Spleen (tissue), 11 donors: ENCODE measurements around the gene AGRN. TPM values are rescaled to one million over a fixed set of nuclear protein-coding genes. Genes with fewer than 3 reads are reported as not detected.

ENCODE experiments used
- DNase-seq: peaks from one replicate; pipeline ENCODE4 v3.0.0-alpha.2; 2020
- H3K27ac ChIP-seq, 8 donors: fragments of 200-600 bp; sonication (generic) in 7 of 8; 1 replicate in 4 of 8; 2 replicates in 4 of 8; pipeline versions ENCODE4 v1.5.0 to v1.8.0; 2016 to 2021; ENCODE audit warnings: inconsistent platforms in 4 of 8, mild to moderate bottlenecking in 4 of 8, moderate library complexity in 1 of 8
- H3K27me3 ChIP-seq, 7 donors: fragments of 200-600 bp; sonication (generic) in 6 of 7; replicated peaks in 1 of 7; 1 replicate in 4 of 7; 2 replicates in 3 of 7; pipeline versions ENCODE4 v1.5.0 to v1.8.0; 2016 to 2021; ENCODE audit warnings: inconsistent platforms in 3 of 7, mild to moderate bottlenecking in 1 of 7
- H3K36me3 ChIP-seq, 6 donors: fragments of 200-600 bp; sonication (generic) in 5 of 6; 1 replicate in 4 of 6; 2 replicates in 2 of 6; pipeline versions ENCODE4 v1.5.0 to v1.8.0; 2016 to 2021; ENCODE audit warnings: inconsistent platforms in 2 of 6
- H3K4me1 ChIP-seq, 6 donors: fragments of 200-600 bp; sonication (generic) in 5 of 6; 1 replicate in 3 of 6; 2 replicates in 3 of 6; pipeline versions ENCODE4 v1.5.0 to v1.8.0; 2016 to 2021; ENCODE audit warnings: inconsistent platforms in 3 of 6
- H3K4me3 ChIP-seq, 8 donors: fragments of 200-600 bp; sonication (generic) in 7 of 8; 1 replicate in 4 of 8; 2 replicates in 4 of 8; pipeline versions ENCODE4 v1.5.0 to v1.8.0; 2016 to 2021; ENCODE audit warnings: inconsistent platforms in 4 of 8, mild to moderate bottlenecking in 4 of 8, moderate library complexity in 2 of 8
- H3K9me3 ChIP-seq, 8 donors: fragments of 200-600 bp; sonication (generic) in 7 of 8; 1 replicate in 4 of 8; 2 replicates in 4 of 8; pipeline versions ENCODE4 v1.5.0 to v1.8.0; 2016 to 2021; ENCODE audit warnings: inconsistent platforms in 4 of 8
- CTCF ChIP-seq, 11 experiments: fragments of 200-600 bp in 7 of 11; fragments of 450-650 bp in 4 of 11; sonication (generic) in 4 of 11; IDR thresholded peaks in 8 of 11; conservative IDR thresholded peaks in 3 of 11; 1 replicate in 7 of 11; 2 replicates in 4 of 11; pipeline versions ENCODE4 v1.4.0 to v1.8.0; 2016 to 2021; ENCODE audit warnings: antibody characterized with exemption in 11 of 11, inconsistent platforms in 4 of 11, mild to moderate bottlenecking in 1 of 11
- POLR2A ChIP-seq, 3 donors: fragments of 450-650 bp; IDR thresholded peaks; one replicate each; pipeline ENCODE4 v1.5.1; 2017; ENCODE audit warnings: antibody characterized with exemption in 3 of 3, mild to moderate bottlenecking in 1 of 3
- POLR2AphosphoS5 ChIP-seq, 3 donors: sonication (generic); formaldehyde crosslinking; IDR thresholded peaks; one replicate each; pipeline ENCODE4 v1.5.1; 2017; ENCODE audit warnings: antibody characterized with exemption in 3 of 3
- WGBS, 5 donors: extraction: QIAGEN DNeasy Blood & Tissue Kit in 3 of 5; methylation state at CpG; one replicate each; pipeline versions ENCODE4 v1.1.5 to v1.1.7; 2013 to 2018; 5-methylcytosine and 5-hydroxymethylcytosine counted together
- intact Hi-C: fragments of 100-400 bp; cut with DNase I; formaldehyde crosslinking; loops from one replicate; pipeline ENCODE4 v1.15.0; 2023; ENCODE audit warnings: low total_unique reads
- polyA plus RNA-seq, 3 donors: library from polyadenylated mRNA; stranded (reverse); fragments of 200-250 nt; gene quantifications; one replicate each; pipeline ENCODE4 v1.2.1, GENCODE V29; 2013
- total RNA-seq, 7 donors: library from RNA; depleted of rRNA in 3 of 7; stranded (reverse); fragments of >200 nt in 3 of 7; fragmentation: NEBNext Ultra II Directional in 4 of 7; extraction: Animal tissue kit (Norgen Biotek cat#: 25700) in 4 of 7; gene quantifications; one replicate each; pipeline versions ENCODE4 v1.1.0 to v1.2.1, GENCODE V29; 2016 to 2021
- donor health status: healthy with polysubstance abuse.
- donor health status: DM: no; HTN: no; CAD: no; lungs with moderate emphysema.
- donor health status: DM: no; HTN: no; CAD: no.
- donor health status: Bipolar disorder and iron deficiency.
- donor health status: healthy.
- donor health status: DM: no; HTN: no; CAD: no.
- donor health status: DM: yes; HTN: yes; CAD: no.

AGRN gene
- total and polyA plus RNA-seq, 10 donors, result 4.6 to 27.2 (median 14.5) TPM

GRCh38 chr1:1019122-1019999 is 559 bp upstream of the AGRN start:
- Histone ChIP-seq H3K36me3 (no peaks in the 10 kb centered on the region), H3K27ac (peak overlapping the region; percentile 57 to 93 (median 88)), H3K4me1 (peaks cover 10 to 66% (median 35%) of the 10 kb centered on the region in 6 donors), H3K9me3 (no peaks in the 10 kb centered on the region), H3K27me3 (peaks cover 0 to 37% (median 15%) of the 10 kb centered on the region in 7 donors), H3K4me3 (peak overlapping the region; percentile 51 to 92 (median 78))
- peak; percentile 7 to 86 (median 70) for TF ChIP-seq CTCF (IDR thresholded peaks at IDR 0.05 in 8 of 11, conservative IDR thresholded peaks at IDR 0.05 in 3 of 11)
- TF ChIP-seq POLR2AphosphoS5 (IDR thresholded peaks at IDR 0.05), result peak in 2 of 3 donors; percentile 21 to 36
- TF ChIP-seq POLR2A (IDR thresholded peaks at IDR 0.05), result no peak
- DNase-seq, result peak; percentile 94
- WGBS, 5 donors, result 1 to 17% (median 2%) methylated on average over 9 to 75 of the region's 91 CpGs
- intact Hi-C loops, result no loop called here

GRCh38 chr1:1020415-1021009 is 592 bp downstream of the AGRN start:
- WGBS, 5 donors, result 0 to 2% (median 1%) methylated on average over 22 to 57 of the region's 59 CpGs
- intact Hi-C loops, result no loop called here
- Histone ChIP-seq H3K4me3 (peak overlapping the region; percentile 51 to 92 (median 78)), H3K36me3 (no peaks in the 10 kb centered on the region), H3K4me1 (peaks cover 13 to 64% (median 30%) of the 10 kb centered on the region in 6 donors), H3K9me3 (no peaks in the 10 kb centered on the region), H3K27ac (peak overlapping the region in 4 of 8 donors; percentile 89 to 93 (median 90)), H3K27me3 (peaks cover 0 to 37% (median 15%) of the 10 kb centered on the region in 7 donors)
- no peak for DNase-seq
- no peak for TF ChIP-seq POLR2AphosphoS5 (IDR thresholded peaks at IDR 0.05)
- peak in 1 of 11 experiments; percentile 12 for TF ChIP-seq CTCF (IDR thresholded peaks at IDR 0.05 in 8 of 11, conservative IDR thresholded peaks at IDR 0.05 in 3 of 11)

- DNase-seq, result no peak
- intact Hi-C loops, result no loop called here
- H3K36me3 ChIP-seq, result no peaks in the 10 kb centered on the region
- H3K9me3 ChIP-seq, result no peaks in the 10 kb centered on the region
- 26 to 56% (median 36%) methylated on average over 17 to 33 of the region's 33 CpGs for WGBS, 5 donors
- H3K4me3 ChIP-seq, result peak overlapping the region in 7 of 8 donors; percentile 16 to 92 (median 79)
- no peak overlapping the region for H3K27ac ChIP-seq
- peaks cover 0 to 38% (median 15%) of the 10 kb centered on the region in 7 donors for H3K27me3 ChIP-seq
- TF ChIP-seq POLR2AphosphoS5 (IDR thresholded peaks at IDR 0.05) (peak in 2 of 3 donors; percentile 12 to 26), CTCF (IDR thresholded peaks at IDR 0.05 in 8 of 11, conservative IDR thresholded peaks at IDR 0.05 in 3 of 11) (no peak)
- H3K4me1 ChIP-seq, result peaks cover 13 to 67% (median 32%) of the 10 kb centered on the region in 6 donors
Observed at GRCh38 chr1:1021010-1021919, 1.3 kb downstream of the AGRN start.
